ENCODE data around the gene AFG1L. TPM values are rescaled to one million over a fixed set of nuclear protein-coding genes. Genes with fewer than 3 reads are reported as not detected.

The AFG1L gene
- total and polyA plus RNA-seq, 8 donors, result 1.2 to 4.7 (median 3.8) TPM

DNA sequence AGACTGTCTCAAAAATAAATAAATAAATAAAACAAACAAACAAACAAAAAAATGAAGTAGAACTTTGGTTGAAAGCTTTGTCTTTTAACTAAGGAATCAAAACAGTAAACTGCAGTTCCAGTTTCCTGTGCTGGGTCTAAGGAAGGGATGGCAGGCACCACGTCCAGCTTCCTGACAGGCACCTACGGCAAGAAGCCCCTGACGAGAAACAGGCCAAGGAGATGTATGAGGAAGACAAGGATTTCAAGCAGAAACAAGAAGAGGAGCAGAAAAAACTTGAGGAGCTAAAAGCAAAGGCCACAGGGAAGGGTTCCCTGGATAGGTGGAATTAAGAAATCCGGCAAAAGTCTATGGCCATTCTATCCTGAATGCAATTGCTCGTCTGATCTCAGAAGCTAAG is 42.8 kb upstream of the AFG1L start:
- TF ChIP-seq, protein P1, sequence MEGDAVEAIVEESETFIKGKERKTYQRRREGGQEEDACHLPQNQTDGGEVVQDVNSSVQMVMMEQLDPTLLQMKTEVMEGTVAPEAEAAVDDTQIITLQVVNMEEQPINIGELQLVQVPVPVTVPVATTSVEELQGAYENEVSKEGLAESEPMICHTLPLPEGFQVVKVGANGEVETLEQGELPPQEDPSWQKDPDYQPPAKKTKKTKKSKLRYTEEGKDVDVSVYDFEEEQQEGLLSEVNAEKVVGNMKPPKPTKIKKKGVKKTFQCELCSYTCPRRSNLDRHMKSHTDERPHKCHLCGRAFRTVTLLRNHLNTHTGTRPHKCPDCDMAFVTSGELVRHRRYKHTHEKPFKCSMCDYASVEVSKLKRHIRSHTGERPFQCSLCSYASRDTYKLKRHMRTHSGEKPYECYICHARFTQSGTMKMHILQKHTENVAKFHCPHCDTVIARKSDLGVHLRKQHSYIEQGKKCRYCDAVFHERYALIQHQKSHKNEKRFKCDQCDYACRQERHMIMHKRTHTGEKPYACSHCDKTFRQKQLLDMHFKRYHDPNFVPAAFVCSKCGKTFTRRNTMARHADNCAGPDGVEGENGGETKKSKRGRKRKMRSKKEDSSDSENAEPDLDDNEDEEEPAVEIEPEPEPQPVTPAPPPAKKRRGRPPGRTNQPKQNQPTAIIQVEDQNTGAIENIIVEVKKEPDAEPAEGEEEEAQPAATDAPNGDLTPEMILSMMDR (IDR thresholded peaks at IDR 0.05), result no peak
- 88 to 95% methylated on average over 5 of the region's 5 CpGs for WGBS, 2 donors
- Histone ChIP-seq H3K4me1 (peaks cover 0 to 28% (median 10%) of the 10 kb centered on the region in 3 donors), H3K4me3 (no peak overlapping the region), H3K9me3 (no peaks in the 10 kb centered on the region), H3K27me3 (no peaks in the 10 kb centered on the region), H3K27ac (peak overlapping the region in 2 of 4 donors; percentile 59 to 62), H3K36me3 (no peaks in the 10 kb centered on the region)
- ATAC-seq (no peak), DNase-seq (no peak), FAIRE-seq (no peak)
- intact Hi-C loops (cut with DNase I), result loop anchor here in 1 of 3 donors (5.0 kb wide), 1 partner anchor 75 kb away; no protein-coding TSS in a partner anchor

DNA sequence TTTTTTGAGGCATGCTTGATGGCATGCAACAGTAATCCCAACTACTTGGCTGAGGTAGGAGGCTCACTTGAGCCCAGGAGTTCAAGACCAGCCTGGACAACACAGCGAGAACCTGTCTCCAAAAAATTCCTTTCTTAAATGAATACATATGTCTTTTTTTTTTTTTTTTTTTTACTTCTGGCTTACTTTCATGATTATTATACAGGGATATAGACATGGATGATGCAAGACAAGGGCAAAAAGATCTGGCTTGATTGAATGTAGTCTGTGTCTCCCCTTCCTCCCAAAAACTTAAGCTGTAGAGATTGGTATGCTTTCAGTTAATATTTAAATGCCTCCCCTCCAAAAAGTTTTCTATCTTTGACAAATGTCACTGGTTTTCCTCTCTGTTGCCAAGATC is 41.6 kb upstream of the AFG1L start:
- no peak for DNase-seq
- no peaks in the 10 kb centered on the region for H3K27me3 ChIP-seq
- H3K9me3 ChIP-seq, result no peaks in the 10 kb centered on the region
- H3K27ac ChIP-seq, result no peak overlapping the region
- no peak overlapping the region for H3K4me3 ChIP-seq
- TF ChIP-seq, protein P1 (IDR thresholded peaks at IDR 0.05), result no peak
- no peaks in the 10 kb centered on the region for H3K36me3 ChIP-seq
- no peak for FAIRE-seq
- H3K4me1 ChIP-seq, result peaks cover 0 to 35% (median 10%) of the 10 kb centered on the region in 3 donors
- 95 to 97% methylated on average over 1 of the region's 1 CpG for WGBS, 2 donors
- intact Hi-C loops (cut with DNase I), result loop anchor here in 1 of 3 donors (5.0 kb wide), 1 partner anchor 76 kb away; no protein-coding TSS in a partner anchor
- ATAC-seq, result no peak

DNA sequence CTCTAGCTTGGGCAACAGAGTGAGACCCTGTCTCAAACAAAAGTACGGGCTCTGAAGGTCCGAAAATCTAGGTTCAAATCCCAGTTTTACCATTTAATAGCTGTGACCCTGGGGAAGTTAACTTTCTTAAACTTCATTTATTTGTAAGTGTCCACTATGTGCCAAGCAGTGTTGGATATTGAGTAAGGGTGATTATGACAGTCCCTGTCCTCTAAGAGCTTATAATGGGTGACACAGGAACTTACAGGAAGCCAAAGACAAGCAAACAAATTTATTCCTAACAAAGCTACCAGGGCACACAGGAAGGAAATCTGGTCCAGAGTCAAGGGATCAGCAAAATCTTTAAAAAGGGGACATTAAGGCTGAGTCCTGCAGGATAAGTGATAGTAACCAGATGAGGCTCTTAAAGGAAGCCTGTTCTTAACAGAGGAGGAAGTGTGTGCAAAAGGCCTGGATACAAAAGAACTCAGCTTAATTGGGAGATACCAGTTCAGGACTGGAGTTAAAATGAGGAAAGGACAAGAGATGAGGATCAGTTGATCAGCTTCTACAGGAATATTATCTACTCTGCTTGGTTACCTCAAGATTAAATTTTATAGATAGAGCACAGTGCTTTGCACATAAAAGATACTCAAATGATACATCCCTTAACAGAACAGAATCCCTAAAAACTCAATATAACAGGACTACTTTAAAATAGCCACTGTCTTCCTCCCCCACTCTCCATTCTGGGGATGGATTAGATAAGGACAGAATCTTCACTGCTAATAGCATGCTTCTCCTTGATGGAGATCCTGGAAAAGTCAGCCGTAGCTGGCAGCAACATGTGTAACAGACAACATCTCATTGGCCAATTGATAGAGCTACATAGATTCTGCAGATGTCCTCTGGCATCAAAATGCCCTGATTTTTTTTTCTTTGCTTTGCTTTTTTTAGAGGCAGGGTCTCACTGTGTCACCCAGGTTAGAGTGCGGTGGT is 40.1 kb upstream of the AFG1L start:
- no peak for FAIRE-seq
- WGBS, 2 donors, result 92 to 94% methylated on average over 4 of the region's 4 CpGs
- Histone ChIP-seq H3K9me3 (no peaks in the 10 kb centered on the region), H3K36me3 (no peaks in the 10 kb centered on the region), H3K27me3 (no peaks in the 10 kb centered on the region), H3K27ac (no peak overlapping the region), H3K4me1 (peaks cover 9 to 43% (median 10%) of the 10 kb centered on the region in 3 donors), H3K4me3 (no peak overlapping the region)
- TF ChIP-seq, protein P1 (IDR thresholded peaks at IDR 0.05), result no peak
- DNase-seq, result no peak
- intact Hi-C loops (cut with DNase I), result loop anchor here in 1 of 3 donors (5.0 kb wide), 1 partner anchor 77 kb away; no protein-coding TSS in a partner anchor
- ATAC-seq, result no peak

DNA sequence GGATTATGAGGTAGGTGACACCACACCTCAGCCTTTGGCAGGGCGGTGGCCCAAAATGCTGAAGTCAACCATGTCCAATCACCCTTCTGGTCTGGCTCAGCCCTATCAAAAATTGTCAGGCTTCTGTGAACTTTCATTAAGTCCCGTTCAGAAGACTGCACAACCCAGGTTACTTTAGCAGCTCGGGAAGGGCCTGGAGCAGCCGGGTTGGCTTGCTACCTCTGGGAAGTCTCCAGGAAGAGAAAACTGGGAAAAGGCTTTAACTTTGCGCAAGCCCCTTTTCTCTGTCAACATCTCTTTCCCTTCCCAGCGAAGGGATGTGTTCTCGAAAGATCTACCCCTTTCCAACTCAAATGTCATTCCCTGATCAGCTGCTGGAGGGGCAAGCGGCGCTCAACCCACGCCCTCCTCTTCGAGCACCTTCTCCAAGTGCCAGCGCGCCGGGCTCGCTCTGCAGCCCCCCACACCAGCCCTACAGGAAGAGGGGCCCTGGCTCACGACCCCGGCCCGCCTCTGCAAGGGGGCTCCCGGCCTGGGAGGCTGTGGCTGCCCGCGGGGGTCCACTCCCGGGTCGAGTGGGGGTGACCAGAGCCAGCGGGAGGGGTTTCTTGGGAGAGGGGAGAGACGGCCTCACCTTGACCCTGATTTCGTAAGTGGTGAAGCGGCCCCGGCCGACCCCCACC is 34.6 kb upstream of the AFG1L start:
- intact Hi-C loops (cut with DNase I), result no loop called here
- no peaks in the 10 kb centered on the region for H3K36me3 ChIP-seq
- H3K27ac ChIP-seq, result peak overlapping the region; percentile 87 to 100 (median 96)
- H3K4me3 ChIP-seq, result peak overlapping the region; percentile 80 to 99 (median 86)
- no peaks in the 10 kb centered on the region for H3K9me3 ChIP-seq
- DNase-seq, result peak in 5 of 6 donors; percentile 20 to 76 (median 33)
- TF ChIP-seq, protein P1 (IDR thresholded peaks at IDR 0.05), result no peak
- 0 to 1% methylated on average over 29 of the region's 29 CpGs for WGBS, 2 donors
- H3K4me1 ChIP-seq, result peaks cover 0 to 18% (median 9%) of the 10 kb centered on the region in 3 donors
- peak; percentile 16 to 62 (median 33) for ATAC-seq
- no peak for FAIRE-seq
- H3K27me3 ChIP-seq, result no peaks in the 10 kb centered on the region

All from pancreas (tissue), 10 donors.